ENCODE data around the gene MBTPS1.

- no peak for TF ChIP-seq CTCF (IDR thresholded peaks at IDR 0.05)
- no peak for TF ChIP-seq POLR2AphosphoS5 (IDR thresholded peaks at IDR 0.05)
Observed at GRCh38 chr16:84072014-84072413, 44.7 kb downstream of the MBTPS1 start.
